Retinal pigment epithelial cell (primary cell): ENCODE results near the gene RGS8.

ENCODE experiments used
- DNase-seq: peaks from one replicate; pipeline ENCODE4 v3.0.0-alpha.2; 2010; ENCODE audit warnings: low read depth
- H3K4me3 ChIP-seq: 2 replicates; pipeline ENCODE4 v1.5.1; 2011; ENCODE audit warnings: mild to moderate bottlenecking, low read length, control low read depth, moderate library complexity
- TF ChIP-seq, protein P1 (sequence below): conservative IDR thresholded peaks from 2 replicates; pipeline ENCODE4 v1.5.1; 2011; ENCODE audit warnings: low read depth, low read length, control low read depth, inconsistent platforms

Gene RGS8

DNA sequence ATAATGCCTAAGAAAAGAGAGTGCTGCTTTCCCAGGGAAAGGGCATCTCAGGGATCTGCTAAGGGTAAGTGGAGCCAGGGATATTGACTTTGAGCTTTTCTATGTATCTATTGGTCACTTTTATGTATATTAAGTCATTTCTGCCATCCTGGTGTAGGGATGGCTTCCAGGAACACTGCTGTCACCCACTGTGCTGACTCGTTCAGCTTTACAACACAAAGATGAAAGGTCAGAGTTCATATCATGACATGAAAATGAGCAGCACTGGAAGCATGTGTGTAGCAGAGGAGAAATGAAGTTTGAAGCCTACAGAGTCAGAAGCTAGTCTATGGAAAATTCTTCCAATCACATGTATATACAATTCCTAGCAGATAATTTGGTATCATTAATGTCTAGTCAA, 37.1 kb upstream of the RGS8 start:
- DNase-seq, result no peak
- TF ChIP-seq, protein P1, sequence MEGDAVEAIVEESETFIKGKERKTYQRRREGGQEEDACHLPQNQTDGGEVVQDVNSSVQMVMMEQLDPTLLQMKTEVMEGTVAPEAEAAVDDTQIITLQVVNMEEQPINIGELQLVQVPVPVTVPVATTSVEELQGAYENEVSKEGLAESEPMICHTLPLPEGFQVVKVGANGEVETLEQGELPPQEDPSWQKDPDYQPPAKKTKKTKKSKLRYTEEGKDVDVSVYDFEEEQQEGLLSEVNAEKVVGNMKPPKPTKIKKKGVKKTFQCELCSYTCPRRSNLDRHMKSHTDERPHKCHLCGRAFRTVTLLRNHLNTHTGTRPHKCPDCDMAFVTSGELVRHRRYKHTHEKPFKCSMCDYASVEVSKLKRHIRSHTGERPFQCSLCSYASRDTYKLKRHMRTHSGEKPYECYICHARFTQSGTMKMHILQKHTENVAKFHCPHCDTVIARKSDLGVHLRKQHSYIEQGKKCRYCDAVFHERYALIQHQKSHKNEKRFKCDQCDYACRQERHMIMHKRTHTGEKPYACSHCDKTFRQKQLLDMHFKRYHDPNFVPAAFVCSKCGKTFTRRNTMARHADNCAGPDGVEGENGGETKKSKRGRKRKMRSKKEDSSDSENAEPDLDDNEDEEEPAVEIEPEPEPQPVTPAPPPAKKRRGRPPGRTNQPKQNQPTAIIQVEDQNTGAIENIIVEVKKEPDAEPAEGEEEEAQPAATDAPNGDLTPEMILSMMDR, result no peak
- H3K4me3 ChIP-seq, result no peak overlapping the region

DNA sequence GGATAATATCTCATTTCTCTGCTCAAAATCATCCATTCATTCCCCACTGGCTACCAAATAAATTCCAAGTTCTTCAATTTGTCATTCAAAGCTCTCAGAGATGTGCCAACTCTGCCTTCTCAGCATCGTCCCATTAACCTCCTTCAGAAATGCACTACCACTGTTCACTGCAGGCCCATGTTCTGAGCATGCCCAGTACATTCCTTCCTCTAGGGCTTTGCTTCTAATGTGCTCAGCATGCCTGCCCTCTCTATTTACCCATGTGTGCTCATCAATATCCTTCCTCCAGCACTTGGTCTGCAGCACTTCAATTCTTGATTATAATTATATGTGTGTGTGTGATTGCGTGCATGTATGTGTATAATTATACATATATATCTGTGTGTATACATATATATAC, 36.1 kb upstream of the RGS8 start:
- no peak overlapping the region for H3K4me3 ChIP-seq
- TF ChIP-seq, protein P1, result peak; percentile 32

DNA sequence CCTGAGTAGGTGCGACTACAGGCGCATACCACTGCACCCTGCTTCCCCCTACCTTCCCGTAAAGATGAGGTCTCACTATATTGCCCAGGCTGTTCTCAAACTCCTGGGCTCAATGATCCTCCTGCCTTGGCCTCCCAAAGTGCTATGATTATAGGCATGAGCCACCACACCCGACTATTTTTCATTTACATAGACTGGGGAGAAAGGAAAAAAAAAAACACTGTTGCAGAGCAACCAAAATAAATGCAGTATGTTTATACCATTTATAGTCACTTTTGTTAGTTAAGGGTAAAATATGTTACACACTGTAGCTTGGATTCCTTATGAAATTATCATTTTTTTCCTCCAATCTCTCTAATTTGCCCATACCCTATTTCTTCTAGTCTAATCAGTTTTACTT, 35.2 kb upstream of the RGS8 start:
- TF ChIP-seq, protein P1, result no peak
- no peak for DNase-seq
- H3K4me3 ChIP-seq, result no peak overlapping the region

More for the DNA sequence above, 36.1 kb upstream of the RGS8 start:
- no peak for DNase-seq

DNA sequence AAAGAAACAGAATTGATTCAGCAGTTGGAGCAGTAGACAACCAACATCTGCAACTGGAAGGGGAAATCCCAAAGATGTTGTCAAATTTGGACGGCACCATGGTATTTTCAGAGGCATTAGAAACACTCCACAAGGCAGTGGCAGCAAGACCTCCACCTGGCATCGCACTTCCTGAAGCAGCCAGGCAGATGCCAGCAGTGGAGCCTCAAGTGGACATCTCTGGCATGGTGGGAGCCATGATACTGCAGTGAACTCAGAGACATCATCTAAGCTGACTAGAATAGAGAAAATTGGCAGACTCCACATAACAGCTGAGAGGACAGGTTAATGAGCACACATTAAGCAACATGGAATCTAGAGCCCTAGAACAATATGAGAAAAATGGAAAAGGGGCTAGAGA, 33.9 kb upstream of the RGS8 start:
- DNase-seq, result no peak
- H3K4me3 ChIP-seq, result no peak overlapping the region
- TF ChIP-seq, protein P1, result no peak

DNA sequence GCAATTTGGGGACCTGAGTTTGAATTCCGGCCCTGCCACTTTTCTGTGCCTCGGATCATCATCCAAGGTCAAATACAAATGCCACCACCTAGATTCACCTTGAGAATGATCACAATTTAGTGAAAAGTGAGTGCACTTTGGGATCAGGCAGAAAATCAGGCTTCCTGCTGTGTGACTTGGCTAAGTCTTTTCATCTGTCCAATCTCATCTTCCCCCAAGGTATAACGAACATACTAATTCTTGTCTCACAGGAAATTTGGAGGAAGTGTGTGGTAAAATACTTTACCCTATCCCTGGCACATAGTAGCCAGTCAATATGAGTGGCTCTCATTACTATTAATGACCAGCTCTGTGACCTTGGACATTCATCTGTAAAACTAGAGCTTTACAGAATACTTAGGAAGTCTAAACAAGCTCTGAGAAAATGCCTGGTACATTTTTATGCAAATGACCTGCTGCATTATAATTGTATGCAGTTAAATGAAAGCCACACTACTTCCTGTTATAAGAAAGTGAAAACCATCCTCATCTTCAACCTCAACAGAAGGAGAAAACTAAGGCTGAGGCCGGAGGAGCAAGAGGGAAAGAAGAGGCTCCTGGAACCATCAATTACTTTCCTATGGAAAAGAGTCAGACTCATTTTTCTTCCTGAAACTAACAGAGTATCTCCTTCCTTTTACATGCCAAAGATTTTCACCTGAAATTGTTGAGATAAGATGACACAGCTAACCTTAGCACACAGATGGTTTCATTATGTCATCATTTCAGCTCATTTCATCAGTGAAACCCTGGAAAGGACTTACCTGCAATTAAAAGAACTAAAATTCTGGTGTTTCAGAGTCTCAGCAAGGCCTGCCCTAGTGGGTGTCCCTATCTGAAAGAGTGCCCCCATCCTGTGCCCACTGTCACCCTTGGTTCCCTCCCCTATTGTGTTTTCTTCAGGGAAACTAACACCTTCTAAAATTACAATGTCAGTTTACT, 32.6 kb upstream of the RGS8 start:
- no peak overlapping the region for H3K4me3 ChIP-seq
- TF ChIP-seq, protein P1, result no peak
- DNase-seq, result no peak

DNA sequence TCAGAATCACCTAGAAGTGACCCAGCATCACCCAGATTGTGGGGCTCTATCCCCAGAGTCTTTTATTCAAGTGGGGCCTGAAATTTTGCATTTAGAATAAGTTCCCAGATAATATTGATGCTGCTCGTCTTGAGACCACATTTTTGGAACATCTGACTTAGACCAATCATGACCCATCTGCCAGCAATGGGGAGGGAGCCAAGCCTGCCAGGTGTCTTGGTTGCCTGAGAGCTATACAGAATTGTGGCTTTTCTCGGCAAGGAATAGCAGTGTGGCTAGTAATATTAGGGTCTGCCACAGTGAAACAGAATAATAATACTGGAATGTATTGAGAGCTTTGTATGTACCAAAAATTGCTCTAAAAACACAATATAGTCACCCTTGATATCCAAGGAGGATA, 31.1 kb upstream of the RGS8 start:
- no peak overlapping the region for H3K4me3 ChIP-seq
- no peak for DNase-seq
- TF ChIP-seq, protein P1, result no peak

DNA sequence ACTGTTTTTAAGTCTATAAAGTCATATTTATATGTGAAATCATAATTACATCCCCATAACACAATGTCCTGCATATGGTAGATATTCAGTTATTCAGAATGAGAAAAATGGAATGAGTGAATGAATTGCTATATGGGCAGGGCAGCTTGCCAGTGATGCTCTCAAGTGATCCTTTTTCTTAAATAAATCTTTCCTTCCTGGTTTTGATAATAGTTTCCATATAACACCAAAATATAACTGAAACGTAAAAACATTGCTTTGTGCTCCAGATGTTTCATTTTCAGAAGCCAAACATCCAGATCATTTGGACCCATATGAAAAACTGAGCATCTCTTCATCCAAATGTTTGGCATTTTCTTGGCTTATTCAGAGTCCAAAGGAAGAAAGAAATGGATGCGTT, 30.2 kb upstream of the RGS8 start:
- TF ChIP-seq, protein P1, result no peak
- no peak overlapping the region for H3K4me3 ChIP-seq
- no peak for DNase-seq
